Uterus (tissue), 4 donors: Measurements from ENCODE around the gene FOSB. TPM values are rescaled to one million over a fixed set of nuclear protein-coding genes. Genes with fewer than 3 reads are reported as not detected.

ENCODE experiments used
- DNase-seq, 2 donors: peaks; one replicate each; pipeline ENCODE4 v3.0.0-alpha.2; 2019 to 2020
- H3K27ac ChIP-seq, 2 donors: fragments of 200-600 bp; sonication (generic); 1 replicate in 1 of 2; 2 replicates in 1 of 2; pipeline ENCODE4 v1.5.1; 2016 to 2018
- H3K27me3 ChIP-seq, 2 donors: fragments of 200-600 bp; sonication (generic); one replicate each; pipeline ENCODE4 v1.5.1; 2018 to 2019; ENCODE audit warnings: control low read depth in 1 of 2
- H3K36me3 ChIP-seq, 2 donors: fragments of 200-600 bp; sonication (generic); one replicate each; pipeline ENCODE4 v1.5.1; 2019; ENCODE audit warnings: control low read depth in 1 of 2
- H3K4me1 ChIP-seq, 2 donors: fragments of 200-600 bp; sonication (generic); one replicate each; pipeline ENCODE4 v1.5.1; 2018 to 2019; ENCODE audit warnings: control low read depth in 1 of 2
- H3K4me3 ChIP-seq, 2 donors: fragments of 200-600 bp; sonication (generic); 1 replicate in 1 of 2; 2 replicates in 1 of 2; pipeline ENCODE4 v1.5.1; 2018 to 2019; ENCODE audit warnings: mild to moderate bottlenecking in 1 of 2
- H3K9me3 ChIP-seq, 2 donors: fragments of 200-600 bp; sonication (generic); one replicate each; pipeline ENCODE4 v1.5.1; 2019; ENCODE audit warnings: control low read depth in 1 of 2
- CTCF ChIP-seq, 4 experiments: fragments of 200-600 bp in 2 of 4; fragments of 450-650 bp in 2 of 4; sonication (generic) in 2 of 4; IDR thresholded peaks; one replicate each; pipeline ENCODE4 v1.5.1; 2016 to 2019; ENCODE audit warnings: antibody characterized with exemption in 4 of 4, mild to moderate bottlenecking in 2 of 4, moderate library complexity in 1 of 4
- POLR2A ChIP-seq, 2 donors: fragments of 450-650 bp; IDR thresholded peaks; one replicate each; pipeline ENCODE4 v1.6.1; 2016; ENCODE audit warnings: antibody characterized with exemption in 2 of 2, mild to moderate bottlenecking in 1 of 2, moderate library complexity in 1 of 2
- intact Hi-C: fragments of 100-400 bp; cut with DNase I; formaldehyde crosslinking; loops from one replicate; pipeline ENCODE4 v1.15.1; 2023; ENCODE audit warnings: low total_unique reads
- total RNA-seq, 4 donors: library from RNA; depleted of rRNA in 3 of 4; stranded (reverse); fragments of >200 nt in 3 of 4; gene quantifications; one replicate each; pipeline versions ENCODE4 v1.1.0 to v1.2.4, GENCODE V29; 2014 to 2023
- donor health status: DM: yes; HTN: yes; CAD: no.

The FOSB gene
- total RNA-seq, 4 donors from 2014 or later, result 8.1 to 52.1 (median 28.6) TPM; not detected in 1

- Histone ChIP-seq H3K27me3 (no peaks in the 10 kb centered on the region), H3K36me3 (no peaks in the 10 kb centered on the region), H3K27ac (peak overlapping the region; percentile 90 to 92), H3K4me3 (peak overlapping the region; percentile 46 to 52), H3K9me3 (no peaks in the 10 kb centered on the region), H3K4me1 (peaks cover 0 to 6% of the 10 kb centered on the region in 2 donors)
- TF ChIP-seq CTCF (IDR thresholded peaks at IDR 0.05), result no peak
- no peak for TF ChIP-seq POLR2A (IDR thresholded peaks at IDR 0.05)
- DNase-seq, result peak; percentile 44 to 61
- intact Hi-C loops, result no loop called here
Observed at GRCh38 chr19:45442778-45443461, 24.9 kb upstream of the FOSB start.

DNA sequence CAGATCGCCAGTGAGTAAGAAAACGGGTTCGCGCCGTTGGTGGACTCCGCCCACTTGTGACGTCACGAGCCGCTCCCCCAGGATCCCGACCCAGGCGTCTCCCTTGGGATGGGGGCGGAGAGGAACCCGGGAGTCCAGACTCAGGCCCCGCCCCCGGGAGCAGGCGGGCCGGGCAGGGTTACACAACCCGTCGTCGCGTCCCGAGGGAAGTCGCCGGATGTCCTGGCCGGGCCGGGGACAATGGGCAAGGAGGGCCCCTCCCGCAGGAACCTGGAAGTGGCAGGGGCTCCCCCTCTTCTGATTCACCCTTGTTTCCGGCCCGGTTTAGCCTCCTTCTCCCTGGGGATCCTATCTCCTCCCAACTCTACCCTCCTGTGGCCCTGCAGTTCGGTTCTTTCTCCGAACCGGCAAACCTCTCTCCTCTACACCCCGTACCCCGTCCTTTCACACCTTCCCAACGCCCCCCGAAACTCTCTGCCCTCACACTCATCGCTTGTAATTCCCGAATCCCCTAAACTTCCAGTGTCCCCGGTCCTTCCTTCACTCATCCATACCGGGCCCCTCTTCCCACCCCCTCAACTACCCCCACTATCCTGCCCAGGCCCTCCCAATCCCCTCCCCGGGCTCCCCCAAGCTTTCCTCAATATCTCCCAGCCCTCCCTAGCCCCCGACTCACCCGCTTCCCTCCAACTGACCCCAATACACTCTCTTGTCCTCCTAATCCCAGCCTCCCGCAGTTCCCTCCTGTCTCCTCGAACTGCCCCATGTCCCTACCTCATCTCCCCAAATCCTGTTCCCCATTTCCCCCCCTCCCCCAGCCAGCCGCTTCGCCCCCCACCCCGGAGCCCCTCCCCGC is 24.1 kb upstream of the FOSB start:
- no peaks in the 10 kb centered on the region for H3K9me3 ChIP-seq
- TF ChIP-seq CTCF (IDR thresholded peaks at IDR 0.05), result no peak
- peak; percentile 40 to 85 for TF ChIP-seq POLR2A (IDR thresholded peaks at IDR 0.05)
- H3K4me1 ChIP-seq, result peaks cover 0 to 6% of the 10 kb centered on the region in 2 donors
- H3K4me3 ChIP-seq, result peak overlapping the region; percentile 46 to 52
- no peaks in the 10 kb centered on the region for H3K27me3 ChIP-seq
- H3K27ac ChIP-seq, result peak overlapping the region; percentile 90 to 92
- DNase-seq, result peak; percentile 95 to 96
- no peaks in the 10 kb centered on the region for H3K36me3 ChIP-seq
- intact Hi-C loops, result no loop called here

GRCh38 chr19:45444318-45445041 is 23.3 kb upstream of the FOSB start:
- H3K36me3 ChIP-seq, result no peaks in the 10 kb centered on the region
- H3K4me1 ChIP-seq, result peaks cover 0 to 6% of the 10 kb centered on the region in 2 donors
- intact Hi-C loops, result no loop called here
- no peaks in the 10 kb centered on the region for H3K9me3 ChIP-seq
- peak overlapping the region; percentile 90 to 92 for H3K27ac ChIP-seq
- H3K4me3 ChIP-seq, result peak overlapping the region; percentile 46 to 52
- DNase-seq, result peak; percentile 95 to 97
- peak in 1 of 2 donors; percentile 67 for TF ChIP-seq POLR2A (IDR thresholded peaks at IDR 0.05)
- peak in 2 of 4 experiments; percentile 10 to 11 for TF ChIP-seq CTCF (IDR thresholded peaks at IDR 0.05)
- H3K27me3 ChIP-seq, result no peaks in the 10 kb centered on the region

GRCh38 chr19:45445139-45445538 is 22.7 kb upstream of the FOSB start:
- Histone ChIP-seq H3K4me1 (peaks cover 0 to 6% of the 10 kb centered on the region in 2 donors), H3K9me3 (no peaks in the 10 kb centered on the region), H3K27me3 (no peaks in the 10 kb centered on the region), H3K36me3 (no peaks in the 10 kb centered on the region), H3K27ac (peak overlapping the region; percentile 90 to 92), H3K4me3 (no peak overlapping the region)
- no peak for DNase-seq
- intact Hi-C loops, result no loop called here
- no peak for TF ChIP-seq POLR2A (IDR thresholded peaks at IDR 0.05)
- TF ChIP-seq CTCF (IDR thresholded peaks at IDR 0.05), result no peak
